Adrenal gland (tissue), 12 donors: ENCODE measurements around the gene CYP2J2. TPM values are rescaled to one million over a fixed set of nuclear protein-coding genes. Genes with fewer than 3 reads are reported as not detected.
A peak's percentile ranks its signal among the peaks of the same experiment; 100 is the strongest.

Source experiments
- DNase-seq, 7 donors: peaks; one replicate each; pipeline ENCODE4 v3.0.0-alpha.2; 2019 to 2020
- H3K27ac ChIP-seq, 5 donors: fragments of 200-600 bp; sonication (generic) in 4 of 5; 1 replicate in 3 of 5; 2 replicates in 2 of 5; pipeline versions ENCODE4 v1.5.1 to v1.8.0; 2016 to 2020; ENCODE audit warnings: mild to moderate bottlenecking in 1 of 5
- H3K27me3 ChIP-seq: fragments of 200-600 bp; 2 replicates; pipeline ENCODE4 v1.8.0; 2021
- H3K36me3 ChIP-seq, 2 donors: fragments of 200-600 bp; replicated peaks in 1 of 2; 1 replicate in 1 of 2; 2 replicates in 1 of 2; pipeline versions ENCODE4 v1.5.1 to v1.8.0; 2018 to 2022
- H3K4me1 ChIP-seq, 2 donors: fragments of 200-600 bp; replicated peaks in 1 of 2; 1 replicate in 1 of 2; 2 replicates in 1 of 2; pipeline versions ENCODE4 v1.5.1 to v1.8.0; 2018 to 2021
- H3K4me3 ChIP-seq, 4 donors: fragments of 200-600 bp; sonication (generic) in 3 of 4; one replicate each; pipeline ENCODE4 v1.5.1; 2016 to 2018
- H3K9me3 ChIP-seq, 3 donors: fragments of 200-600 bp; sonication (generic) in 1 of 3; replicated peaks in 1 of 3; 1 replicate in 2 of 3; 2 replicates in 1 of 3; pipeline versions ENCODE4 v1.5.1 to v1.8.0; 2016 to 2021
- POLR2A ChIP-seq, 2 donors: fragments of 450-650 bp; IDR thresholded peaks; one replicate each; pipeline ENCODE4 v1.6.1; 2017; ENCODE audit warnings: antibody characterized with exemption in 2 of 2, mild to moderate bottlenecking in 2 of 2, moderate library complexity in 1 of 2
- WGBS, 4 donors: extraction: QIAGEN DNeasy Blood & Tissue Kit in 2 of 4; methylation state at CpG; one replicate each; pipeline versions ENCODE4 v1.1.5 to v1.1.7; 2013 to 2017; 5-methylcytosine and 5-hydroxymethylcytosine counted together
- intact Hi-C, 2 donors: fragments of 100-400 bp; cut with DNase I; formaldehyde crosslinking; loops; one replicate each; pipeline versions ENCODE4 v1.14.1 to v1.15.0; 2022 to 2023
- polyA plus RNA-seq, 3 donors: library from polyadenylated mRNA; stranded (reverse); fragments of 200-250 nt in 2 of 3; fragments of 350-450 nt in 1 of 3; fragmentation: Illumina TruSeq in 1 of 3; extraction: RNeasy Lipid Tissue Mini Kit (QIAGEN cat#74804) in 1 of 3; gene quantifications; one replicate each; pipeline ENCODE4 v1.2.3, GENCODE V29; 2013 to 2014
- total RNA-seq, 9 donors: library from RNA; depleted of rRNA in 4 of 9; stranded (reverse); fragments of >200 nt in 4 of 9; fragments of 120-200 nt in 1 of 9; fragmentation: NEBNext Ultra II Directional in 1 of 9; extraction: Animal tissue kit (Norgen Biotek cat#: 25700) in 1 of 9; gene quantifications; one replicate each; pipeline versions ENCODE4 v1.1.0 to v1.2.4, GENCODE V29; 2013 to 2023
- TF ChIP-seq, protein P1 (sequence below), 6 experiments: fragments of 450-650 bp in 4 of 6; fragments of 200-600 bp in 2 of 6; sonication (generic) in 1 of 6; IDR thresholded peaks; 1 replicate in 5 of 6; 2 replicates in 1 of 6; pipeline versions ENCODE4 v1.5.1 to v1.8.0; 2016 to 2021; ENCODE audit warnings: antibody characterized with exemption in 6 of 6, mild to moderate bottlenecking in 2 of 6, moderate library complexity in 1 of 6
- donor health status: healthy with polysubstance abuse.
- donor health status: Bipolar disorder and iron deficiency.
- donor health status: DM: yes; HTN: yes; CAD: no.
- donor health status: DM: no; HTN: no; CAD: no.
- donor health status: DM: no; HTN: no; CAD: no.
- donor health status: DM: yes; HTN: yes; CAD: no.

Gene CYP2J2
- total and polyA plus RNA-seq, 12 donors = 0.14 to 1.0 (median 0.44) TPM; not detected in 1

DNA sequence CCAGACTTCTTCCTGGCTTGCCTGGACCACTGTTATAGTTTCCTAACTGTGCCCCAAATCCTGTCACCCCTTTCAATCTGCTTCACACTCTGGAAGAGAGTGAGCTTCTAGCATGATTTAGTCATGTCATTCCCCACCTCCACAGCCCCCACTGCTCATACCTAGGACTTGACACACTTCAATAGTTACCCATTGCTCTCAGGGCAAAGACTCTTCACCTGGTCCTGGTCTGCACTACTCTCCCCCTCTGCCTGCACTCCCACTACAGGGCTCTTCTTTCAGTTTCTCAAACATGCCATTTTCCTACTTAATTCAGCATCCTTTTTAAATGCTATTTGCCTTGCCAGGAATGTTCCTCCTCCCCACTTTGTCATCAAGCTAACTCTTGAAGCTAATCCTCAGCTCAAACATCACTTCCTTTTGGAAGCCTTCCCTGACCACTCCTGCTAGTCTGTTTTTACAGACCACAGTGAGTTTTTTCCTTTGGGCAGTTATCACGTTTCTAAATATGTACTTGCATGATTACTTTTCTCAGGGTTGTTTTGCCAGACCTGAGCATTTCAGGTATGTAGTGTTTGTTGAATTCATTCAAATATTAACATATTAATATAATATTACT lies 24.7 kb downstream of the CYP2J2 start:
- DNase-seq = no peak
- Histone ChIP-seq H3K27ac (no peak overlapping the region), H3K4me1 (no peaks in the 10 kb centered on the region), H3K36me3 (no peaks in the 10 kb centered on the region), H3K4me3 (no peak overlapping the region), H3K27me3 (no peaks in the 10 kb centered on the region), H3K9me3 (no peaks in the 10 kb centered on the region)
- no peak for TF ChIP-seq POLR2A (IDR thresholded peaks at IDR 0.05)
- TF ChIP-seq, protein P1, sequence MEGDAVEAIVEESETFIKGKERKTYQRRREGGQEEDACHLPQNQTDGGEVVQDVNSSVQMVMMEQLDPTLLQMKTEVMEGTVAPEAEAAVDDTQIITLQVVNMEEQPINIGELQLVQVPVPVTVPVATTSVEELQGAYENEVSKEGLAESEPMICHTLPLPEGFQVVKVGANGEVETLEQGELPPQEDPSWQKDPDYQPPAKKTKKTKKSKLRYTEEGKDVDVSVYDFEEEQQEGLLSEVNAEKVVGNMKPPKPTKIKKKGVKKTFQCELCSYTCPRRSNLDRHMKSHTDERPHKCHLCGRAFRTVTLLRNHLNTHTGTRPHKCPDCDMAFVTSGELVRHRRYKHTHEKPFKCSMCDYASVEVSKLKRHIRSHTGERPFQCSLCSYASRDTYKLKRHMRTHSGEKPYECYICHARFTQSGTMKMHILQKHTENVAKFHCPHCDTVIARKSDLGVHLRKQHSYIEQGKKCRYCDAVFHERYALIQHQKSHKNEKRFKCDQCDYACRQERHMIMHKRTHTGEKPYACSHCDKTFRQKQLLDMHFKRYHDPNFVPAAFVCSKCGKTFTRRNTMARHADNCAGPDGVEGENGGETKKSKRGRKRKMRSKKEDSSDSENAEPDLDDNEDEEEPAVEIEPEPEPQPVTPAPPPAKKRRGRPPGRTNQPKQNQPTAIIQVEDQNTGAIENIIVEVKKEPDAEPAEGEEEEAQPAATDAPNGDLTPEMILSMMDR (IDR thresholded peaks at IDR 0.05) = no peak
- 33 to 55% (median 46%) methylated on average over 1 of the region's 1 CpG for WGBS, 4 donors
- intact Hi-C loops = loop anchor here in 1 of 2 donors (5.0 kb wide), 1 partner anchor 45 kb away; no protein-coding TSS in a partner anchor

DNA sequence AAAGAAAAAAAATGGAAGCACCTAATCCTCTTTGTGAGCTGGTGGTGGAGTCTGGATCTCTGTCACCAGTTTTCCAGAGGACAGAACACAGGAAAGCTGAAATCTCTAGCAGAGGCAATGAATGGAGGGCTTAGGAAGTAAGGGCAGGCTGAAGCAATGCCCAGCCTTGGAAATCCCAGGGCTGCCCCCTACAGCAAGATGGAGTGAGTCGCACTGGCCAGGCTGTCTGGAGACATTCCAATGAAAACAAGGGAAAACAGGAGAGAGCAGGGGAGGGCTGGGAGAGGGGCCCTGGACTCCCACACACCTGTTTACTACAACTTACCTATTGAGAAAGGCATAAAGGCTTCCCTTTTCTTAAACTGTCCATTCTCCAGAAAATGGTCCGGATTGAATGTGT lies 25.9 kb downstream of the CYP2J2 start:
- Histone ChIP-seq H3K27me3 (no peaks in the 10 kb centered on the region), H3K4me3 (no peak overlapping the region), H3K27ac (no peak overlapping the region), H3K36me3 (no peaks in the 10 kb centered on the region), H3K9me3 (no peaks in the 10 kb centered on the region), H3K4me1 (no peaks in the 10 kb centered on the region)
- TF ChIP-seq, protein P1 (IDR thresholded peaks at IDR 0.05) = no peak
- no peak for TF ChIP-seq POLR2A (IDR thresholded peaks at IDR 0.05)
- 48 to 67% (median 63%) methylated on average over 2 of the region's 2 CpGs for WGBS, 4 donors
- intact Hi-C loops = loop anchor here in 1 of 2 donors (5.0 kb wide), 1 partner anchor 47 kb away; no protein-coding TSS in a partner anchor
- DNase-seq = no peak

- 29 to 33% (median 32%) methylated on average over 3 of the region's 3 CpGs for WGBS, 4 donors
- H3K27ac ChIP-seq = no peak overlapping the region
- intact Hi-C loops = no loop called here
- TF ChIP-seq, protein P1 (IDR thresholded peaks at IDR 0.05) = no peak
- no peak for TF ChIP-seq POLR2A (IDR thresholded peaks at IDR 0.05)
- no peaks in the 10 kb centered on the region for H3K4me1 ChIP-seq
- no peaks in the 10 kb centered on the region for H3K9me3 ChIP-seq
- H3K27me3 ChIP-seq = no peaks in the 10 kb centered on the region
- H3K36me3 ChIP-seq = no peaks in the 10 kb centered on the region
- no peak overlapping the region for H3K4me3 ChIP-seq
- DNase-seq = peak in 2 of 7 donors; percentile 21 to 27
These were observed 27.6 kb downstream of the CYP2J2 start for GRCh38 chr1:59898927-59899326.

DNA sequence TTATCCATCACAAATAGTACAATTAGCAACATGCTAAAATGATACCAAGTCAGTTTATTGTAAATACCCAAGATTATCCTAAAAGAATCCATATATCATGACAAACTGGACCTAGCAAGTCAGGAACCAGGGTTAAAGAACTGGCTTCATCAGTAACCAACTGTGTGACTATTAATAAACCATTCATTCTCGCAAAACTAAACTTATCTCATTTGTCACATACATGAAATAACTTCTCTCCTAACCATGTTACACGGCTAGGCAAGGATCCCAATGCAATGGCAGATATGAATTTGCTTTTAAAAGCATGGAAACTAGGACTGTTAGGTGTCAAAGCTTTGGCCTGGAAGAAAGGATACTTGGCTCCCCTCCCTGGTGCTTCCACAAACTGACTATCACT lies 29.4 kb downstream of the CYP2J2 start:
- no peaks in the 10 kb centered on the region for H3K4me1 ChIP-seq
- no peaks in the 10 kb centered on the region for H3K9me3 ChIP-seq
- H3K4me3 ChIP-seq = no peak overlapping the region
- no peak for DNase-seq
- no peak overlapping the region for H3K27ac ChIP-seq
- H3K27me3 ChIP-seq = no peaks in the 10 kb centered on the region
- H3K36me3 ChIP-seq = no peaks in the 10 kb centered on the region
- WGBS, 4 donors = 79 to 90% (median 81%) methylated on average over 2 of the region's 2 CpGs
- intact Hi-C loops = no loop called here
- TF ChIP-seq POLR2A (IDR thresholded peaks at IDR 0.05) = no peak
